HEK293T (cell line): ENCODE results near the gene NKG7.

Experiments
- CTCF ChIA-PET: fragments of 350-600 bp; formaldehyde crosslinking; extraction: SDS; loops from one replicate; lab custom pipeline; 2021; ENCODE audit warnings: antibody characterized with exemption, inconsistent platforms; lab: Yijun Ruan, JAX
- POLR2A ChIA-PET: fragments of 350-600 bp; formaldehyde crosslinking; extraction: SDS; loops from one replicate; lab custom pipeline; 2020; ENCODE audit warnings: antibody characterized with exemption, inconsistent platforms; lab: Yijun Ruan, JAX
- DNase-seq: peaks from one replicate; pipeline ENCODE4 v3.0.0; 2012; ENCODE audit warnings: mixed read lengths; ENCODE audit errors: extremely low spot score
- ARNT ChIP-seq: fragments of 450-650 bp; IDR thresholded peaks from 2 replicates; pipeline ENCODE4 v1.6.1; 2017; ENCODE audit warnings: mild to moderate bottlenecking
- BHLHE40 ChIP-seq: fragments of 450-650 bp; IDR thresholded peaks from 2 replicates; pipeline ENCODE4 v1.6.1; 2016; ENCODE audit warnings: mild to moderate bottlenecking, moderate library complexity, borderline replicate concordance
- CTBP1 ChIP-seq: fragments of 450-650 bp; IDR thresholded peaks from 2 replicates; pipeline ENCODE4 v1.6.1; 2016; ENCODE audit warnings: borderline replicate concordance
- ELF4 ChIP-seq: fragments of 450-650 bp; IDR thresholded peaks from 2 replicates; pipeline ENCODE4 v1.6.1; 2017; ENCODE audit warnings: antibody characterized with exemption
- FOXA1 ChIP-seq: fragments of 450-650 bp; IDR thresholded peaks from 2 replicates; pipeline ENCODE4 v1.6.1; 2016; ENCODE audit warnings: mild to moderate bottlenecking
- FOXK2 ChIP-seq: fragments of 450-650 bp; IDR thresholded peaks from 2 replicates; pipeline ENCODE4 v1.6.1; 2016; ENCODE audit warnings: mild to moderate bottlenecking
- FOXM1 ChIP-seq: fragments of 450-650 bp; IDR thresholded peaks from 2 replicates; pipeline ENCODE4 v1.6.1; 2017; ENCODE audit warnings: mild to moderate bottlenecking, borderline replicate concordance
- HDGF ChIP-seq: fragments of 450-650 bp; IDR thresholded peaks from 2 replicates; pipeline ENCODE4 v1.6.1; 2017; ENCODE audit warnings: antibody characterized with exemption, borderline replicate concordance
- L3MBTL2 ChIP-seq: fragments of 450-650 bp; conservative IDR thresholded peaks from 2 replicates; pipeline ENCODE4 v1.6.1; 2016; ENCODE audit warnings: mild to moderate bottlenecking
- LEF1 ChIP-seq: fragments of 450-650 bp; IDR thresholded peaks from 2 replicates; pipeline ENCODE4 v1.6.1; 2017; ENCODE audit warnings: mild to moderate bottlenecking, borderline replicate concordance
- NFRKB ChIP-seq: fragments of 450-650 bp; IDR thresholded peaks from 2 replicates; pipeline ENCODE4 v1.6.1; 2016; ENCODE audit warnings: mild to moderate bottlenecking, moderate library complexity
- PKNOX1 ChIP-seq: fragments of 450-650 bp; IDR thresholded peaks from 2 replicates; pipeline ENCODE4 v1.6.1; 2016
- SP1 ChIP-seq: fragments of 450-650 bp; IDR thresholded peaks from 2 replicates; pipeline ENCODE4 v1.6.1; 2017
- SUZ12 ChIP-seq: fragments of 450-650 bp; IDR thresholded peaks from 2 replicates; pipeline ENCODE4 v1.6.1; 2016; ENCODE audit warnings: mild to moderate bottlenecking
- TARDBP ChIP-seq: fragments of 450-650 bp; IDR thresholded peaks from 2 replicates; pipeline ENCODE4 v1.6.1; 2016
- ZNF384 ChIP-seq: fragments of 450-650 bp; IDR thresholded peaks from 2 replicates; pipeline ENCODE4 v1.6.1; 2016

NKG7 gene

GRCh38 chr19:51364200-51365106 lies 8.0 kb downstream of the NKG7 start:
- ChIA-PET CTCF (no interaction called here), POLR2A (interaction anchor here (1.0 kb wide), 1 partner anchor 30 kb away, joined by 3 read pairs; no protein-coding TSS in a partner anchor)
- TF ChIP-seq FOXA1 = no peak
- TF ChIP-seq ELF4 = no peak
- no peak for TF ChIP-seq SP1
- TF ChIP-seq ZNF384 = no peak
- no peak for TF ChIP-seq TARDBP
- no peak for TF ChIP-seq SUZ12
- no peak for TF ChIP-seq HDGF
- no peak for DNase-seq

DNA sequence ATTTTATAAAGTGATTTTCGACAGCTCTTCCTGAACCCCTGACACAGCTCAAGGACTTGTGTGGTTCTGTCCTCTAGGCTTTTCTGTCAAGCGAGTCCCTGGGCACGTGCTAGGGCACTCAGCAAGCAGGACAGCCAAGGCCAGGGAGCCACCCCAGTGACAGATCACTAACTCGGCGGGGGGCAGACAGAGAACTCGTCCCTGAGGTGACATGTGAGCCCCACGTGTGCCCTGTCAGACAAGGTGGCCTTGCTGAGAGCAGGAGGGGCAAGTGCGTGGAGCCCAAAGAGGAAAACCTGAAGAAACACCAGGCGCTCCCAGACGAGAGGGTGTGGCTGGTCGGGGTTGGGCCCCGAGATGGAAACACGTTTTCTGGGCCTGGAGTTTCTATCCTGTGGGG lies 11.2 kb downstream of the NKG7 start:
- CTCF ChIA-PET = no interaction called here
- TF ChIP-seq SP1 = no peak
- TF ChIP-seq ARNT = no peak
- TF ChIP-seq LEF1 = no peak
- TF ChIP-seq ZNF384 = no peak
- TF ChIP-seq BHLHE40 = no peak
- no peak for TF ChIP-seq NFRKB
- TF ChIP-seq L3MBTL2 = no peak
- TF ChIP-seq CTBP1 = no peak
- no peak for TF ChIP-seq HDGF
- no peak for TF ChIP-seq SUZ12
- no peak for TF ChIP-seq FOXK2
- TF ChIP-seq PKNOX1 = no peak
- no peak for TF ChIP-seq ELF4
- TF ChIP-seq TARDBP = no peak
- TF ChIP-seq FOXA1 = no peak
- TF ChIP-seq FOXM1 = no peak
- POLR2A ChIA-PET = interaction anchor here (0.9 kb wide), 1 partner anchor 21 kb away, joined by 3 read pairs; no protein-coding TSS in a partner anchor
- no peak for DNase-seq

DNA sequence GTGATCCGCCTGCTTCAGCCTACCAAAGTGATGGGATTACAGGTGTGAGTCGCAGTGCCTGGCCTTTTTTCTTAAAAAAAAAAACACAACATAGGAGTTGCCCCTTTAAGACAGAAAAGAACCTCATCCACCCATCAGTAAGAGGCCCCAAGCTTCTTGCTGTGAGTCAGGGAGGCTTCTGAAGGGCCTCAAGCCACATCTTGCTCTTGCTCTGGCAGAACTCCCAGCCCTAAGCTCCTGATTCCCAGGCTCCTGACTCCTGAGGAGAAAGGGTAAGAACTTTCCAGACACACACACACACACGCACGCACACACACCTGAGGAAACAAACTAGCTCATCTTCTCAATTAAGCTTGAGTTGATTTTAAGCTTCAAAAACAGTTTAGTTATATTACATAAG lies 13.2 kb downstream of the NKG7 start:
- ChIA-PET POLR2A (interaction anchor here (0.8 kb wide), 1 partner anchor 8 kb away, joined by 5 read pairs; no protein-coding TSS in a partner anchor), CTCF (no interaction called here)
- DNase-seq = no peak
- no peak for TF ChIP-seq PKNOX1
- no peak for TF ChIP-seq SUZ12
- no peak for TF ChIP-seq SP1
- TF ChIP-seq ARNT = no peak
- TF ChIP-seq ELF4 = no peak
- no peak for TF ChIP-seq CTBP1
- TF ChIP-seq FOXA1 = no peak
- no peak for TF ChIP-seq NFRKB
- no peak for TF ChIP-seq L3MBTL2
- no peak for TF ChIP-seq FOXM1
- TF ChIP-seq HDGF = no peak

- no peak for DNase-seq
- ChIA-PET CTCF (no interaction called here), POLR2A (interaction anchor here (1.7 kb wide), 1 partner anchor 8 kb away, joined by 6 read pairs; the partner anchor contains the start of gene ETFB)
- TF ChIP-seq ZNF384 (no peak), FOXK2 (no peak), ARNT (no peak), LEF1 (no peak)
These were observed 14.5 kb downstream of the NKG7 start for GRCh38 chr19:51357952-51358351.

- POLR2A ChIA-PET = interaction anchor here (1.5 to 1.7 kb wide), 2 partner anchors 10 to 38 kb away, joined by 3 to 6 read pairs; partner anchors contain the start of gene ETFB
- DNase-seq = no peak
These were observed 16.2 kb downstream of the NKG7 start for GRCh38 chr19:51356159-51356801.

GRCh38 chr19:51354742-51355148 lies 17.7 kb downstream of the NKG7 start:
- CTCF ChIA-PET = interaction anchor here (0.5 to 0.6 kb wide), 2 partner anchors 306 to 571 kb away, joined by 3 read pairs; no protein-coding TSS in a partner anchor
- no peak for DNase-seq
- POLR2A ChIA-PET = interaction anchor here (0.7 to 1.6 kb wide), 5 partner anchors 11 to 17 kb away, joined by 3 to 5 read pairs (median 3); partner anchors contain the start of gene VSIG10L
- TF ChIP-seq BHLHE40 (no peak), PKNOX1 (peak; percentile 87), CTBP1 (no peak)

More at GRCh38 chr19:51356159-51356801, 16.2 kb downstream of the NKG7 start:
- CTCF ChIA-PET = no interaction called here
- TF ChIP-seq L3MBTL2 = no peak
- TF ChIP-seq SP1 = no peak
- no peak for TF ChIP-seq NFRKB
- TF ChIP-seq ZNF384 = no peak
- no peak for TF ChIP-seq LEF1
- TF ChIP-seq ARNT = no peak
- no peak for TF ChIP-seq BHLHE40
- TF ChIP-seq FOXM1 = no peak
- TF ChIP-seq CTBP1 = no peak
- TF ChIP-seq SUZ12 = no peak
